HTERT RPE-1 (cell line): ENCODE results near the gene LRIT3.

Source experiments
- in situ Hi-C: fragments of 300-500 bp; cut with MboI; formaldehyde crosslinking; loops from 4 replicates; pipeline ENCODE4 v1.14.3; 2020; ENCODE audit warnings: low sequenced_read_pairs

The LRIT3 gene

GRCh38 chr4:109847896-109848442 lies at the start of gene LRIT3:
TSS of gene LRIT3 (plus strand) at chr4:109848107. CDS start at chr4:109848202, 95 bp downstream.
- in situ Hi-C loops = no loop called here

GRCh38 chr4:109798866-109799265 lies 49.0 kb upstream of the LRIT3 start:
- in situ Hi-C loops = no loop called here

- in situ Hi-C loops = no loop called here
Observed at GRCh38 chr4:109801099-109801789, 46.7 kb upstream of the LRIT3 start.

GRCh38 chr4:109801895-109802319 lies 46.0 kb upstream of the LRIT3 start, which contains the start of gene CFI:
TSS of gene CFI (minus strand) at chr4:109801999. CDS start at chr4:109801971, 28 bp downstream.
- in situ Hi-C loops = no loop called here

- in situ Hi-C loops = no loop called here
Observed at GRCh38 chr4:109803924-109804571, 43.9 kb upstream of the LRIT3 start.

- in situ Hi-C loops = no loop called here
Observed at GRCh38 chr4:109809655-109810054, 38.3 kb upstream of the LRIT3 start.

- in situ Hi-C loops = no loop called here
Observed at GRCh38 chr4:109810552-109811387, 37.1 kb upstream of the LRIT3 start.

GRCh38 chr4:109811707-109812106 lies 36.2 kb upstream of the LRIT3 start:
- in situ Hi-C loops = no loop called here

- in situ Hi-C loops = no loop called here
Observed at GRCh38 chr4:109815151-109816081, 32.5 kb upstream of the LRIT3 start, which contains the start of gene GAR1. TSS of gene GAR1 (plus strand) at chr4:109815762. CDS start at chr4:109816165, 403 bp downstream.

- in situ Hi-C loops = no loop called here
Observed at GRCh38 chr4:109816082-109816442, 31.8 kb upstream of the LRIT3 start.

- in situ Hi-C loops = no loop called here
Observed at GRCh38 chr4:109816894-109817293, 31.0 kb upstream of the LRIT3 start.

GRCh38 chr4:109818268-109818667 lies 29.6 kb upstream of the LRIT3 start:
- in situ Hi-C loops = no loop called here

- in situ Hi-C loops = no loop called here
Observed at GRCh38 chr4:109820563-109820962, 27.3 kb upstream of the LRIT3 start.

- in situ Hi-C loops = no loop called here
Observed at GRCh38 chr4:109821185-109821584, 26.7 kb upstream of the LRIT3 start.

- in situ Hi-C loops = no loop called here
Observed at GRCh38 chr4:109826719-109827118, 21.2 kb upstream of the LRIT3 start.

- in situ Hi-C loops = no loop called here
Observed at GRCh38 chr4:109827672-109828071, 20.2 kb upstream of the LRIT3 start, which contains the start of gene RRH. TSS of gene RRH (plus strand) at chr4:109827972. CDS start at chr4:109828028, 56 bp downstream.

- in situ Hi-C loops = no loop called here
Observed at GRCh38 chr4:109833756-109834155, 14.2 kb upstream of the LRIT3 start.

- in situ Hi-C loops = no loop called here
Observed at GRCh38 chr4:109836985-109837384, 10.9 kb upstream of the LRIT3 start.

GRCh38 chr4:109846395-109847098 lies 1.4 kb upstream of the LRIT3 start:
- in situ Hi-C loops = no loop called here
